NCI-H146 (cell line): Measurements from ENCODE around the gene NCAPG2.

Source experiments
- DNase-seq: peaks from one replicate; lab custom pipeline; 2025; lab: John Stamatoyannopoulos, UW

The NCAPG2 gene

GRCh38 chr7:158704524-158705233 is at the start of gene NCAPG2:
TSS of gene NCAPG2 (minus strand) at chr7:158704804. CDS start at chr7:158701899, 2,905 bp downstream.
- peak; percentile 99 for DNase-seq

- peak; percentile 45 for DNase-seq
Observed at GRCh38 chr7:158753900-158754299, 49.3 kb upstream of the NCAPG2 start.

- DNase-seq, result no peak
Observed at GRCh38 chr7:158751751-158752150, 47.1 kb upstream of the NCAPG2 start.

- no peak for DNase-seq
Observed at GRCh38 chr7:158751199-158751598, 46.6 kb upstream of the NCAPG2 start.

GRCh38 chr7:158750702-158751101 is 46.1 kb upstream of the NCAPG2 start:
- no peak for DNase-seq

GRCh38 chr7:158749396-158749795 is 44.8 kb upstream of the NCAPG2 start:
- no peak for DNase-seq

GRCh38 chr7:158748335-158748734 is 43.7 kb upstream of the NCAPG2 start:
- DNase-seq, result no peak

- no peak for DNase-seq
Observed at GRCh38 chr7:158747408-158747807, 42.8 kb upstream of the NCAPG2 start.

GRCh38 chr7:158746957-158747356 is 42.4 kb upstream of the NCAPG2 start:
- no peak for DNase-seq

GRCh38 chr7:158745057-158745715 is 40.6 kb upstream of the NCAPG2 start:
- DNase-seq, result no peak

- no peak for DNase-seq
Observed at GRCh38 chr7:158744070-158744469, 39.5 kb upstream of the NCAPG2 start.

- no peak for DNase-seq
Observed at GRCh38 chr7:158743219-158743618, 38.6 kb upstream of the NCAPG2 start.

- no peak for DNase-seq
Observed at GRCh38 chr7:158742065-158742821, 37.6 kb upstream of the NCAPG2 start.

- DNase-seq, result no peak
Observed at GRCh38 chr7:158741294-158741666, 36.7 kb upstream of the NCAPG2 start.

- DNase-seq, result no peak
Observed at GRCh38 chr7:158740657-158741293, 36.2 kb upstream of the NCAPG2 start.

GRCh38 chr7:158740013-158740656 is 35.5 kb upstream of the NCAPG2 start:
- no peak for DNase-seq

- DNase-seq, result no peak
Observed at GRCh38 chr7:158738841-158739240, 34.2 kb upstream of the NCAPG2 start.

- DNase-seq, result no peak
Observed at GRCh38 chr7:158737064-158737695, 32.6 kb upstream of the NCAPG2 start.

- DNase-seq, result no peak
Observed at GRCh38 chr7:158735935-158736334, 31.3 kb upstream of the NCAPG2 start.

- DNase-seq, result no peak
Observed at GRCh38 chr7:158734861-158735260, 30.3 kb upstream of the NCAPG2 start.

GRCh38 chr7:158733775-158734494 is 29.3 kb upstream of the NCAPG2 start:
- no peak for DNase-seq
